ENCODE data around the gene DNASE1L1. TPM values are rescaled to one million over a fixed set of nuclear protein-coding genes. Genes with fewer than 3 reads are reported as not detected.
"Not testable (repeated sequence)": the region's sequence is repeated elsewhere in the genome, so short reads cannot be mapped to it uniquely, and the experiment has no call there.

DNASE1L1 gene
- total RNA-seq, 1 donor from 2014 or later: 9.3 TPM

DNA sequence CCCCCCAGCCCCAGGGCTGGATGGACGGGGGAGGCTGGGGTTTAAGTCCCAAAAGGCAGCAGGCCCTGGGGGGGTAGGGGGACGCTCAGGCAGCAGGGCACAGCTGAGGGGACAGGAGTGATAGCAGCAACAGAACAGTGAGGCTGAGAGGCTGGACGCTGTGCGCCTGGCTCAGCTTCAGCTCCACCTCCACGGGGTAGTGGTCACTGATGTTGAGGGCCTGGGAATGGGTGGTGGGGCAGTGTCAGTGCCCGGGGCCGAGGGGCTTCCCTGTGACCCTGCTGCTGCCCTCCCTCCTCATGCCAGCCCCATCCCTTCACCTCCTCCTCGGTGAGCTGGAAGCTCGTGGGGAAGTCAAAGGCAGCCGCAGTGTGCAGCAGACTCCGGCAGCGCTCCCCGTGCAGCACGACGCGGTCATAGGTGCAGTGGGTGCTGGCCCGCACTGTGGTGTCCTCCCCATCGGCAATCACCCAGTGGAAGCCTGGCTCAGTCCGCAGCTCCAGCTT is 6.4 kb downstream of the DNASE1L1 start:
- Mint-ChIP-seq H3K4me1 (peaks cover 19% of the 10 kb centered on the region), H3K36me3 (ENCODE audit: low read depth) (peaks cover 23% of the 10 kb centered on the region), H3K4me3 (peak overlapping the region; percentile 96), H3K9me3 (peaks cover 6% of the 10 kb centered on the region), H3K27ac (ENCODE audit: unreplicated experiment) (no peak overlapping the region), H3K27me3 (ENCODE audit: low read depth) (peaks cover 23% of the 10 kb centered on the region)
- TF ChIP-seq CTCF (conservative IDR thresholded peaks at IDR 0.05): no peak
- no peak for DNase-seq (ENCODE audit: low read depth, low spot score)

DNA sequence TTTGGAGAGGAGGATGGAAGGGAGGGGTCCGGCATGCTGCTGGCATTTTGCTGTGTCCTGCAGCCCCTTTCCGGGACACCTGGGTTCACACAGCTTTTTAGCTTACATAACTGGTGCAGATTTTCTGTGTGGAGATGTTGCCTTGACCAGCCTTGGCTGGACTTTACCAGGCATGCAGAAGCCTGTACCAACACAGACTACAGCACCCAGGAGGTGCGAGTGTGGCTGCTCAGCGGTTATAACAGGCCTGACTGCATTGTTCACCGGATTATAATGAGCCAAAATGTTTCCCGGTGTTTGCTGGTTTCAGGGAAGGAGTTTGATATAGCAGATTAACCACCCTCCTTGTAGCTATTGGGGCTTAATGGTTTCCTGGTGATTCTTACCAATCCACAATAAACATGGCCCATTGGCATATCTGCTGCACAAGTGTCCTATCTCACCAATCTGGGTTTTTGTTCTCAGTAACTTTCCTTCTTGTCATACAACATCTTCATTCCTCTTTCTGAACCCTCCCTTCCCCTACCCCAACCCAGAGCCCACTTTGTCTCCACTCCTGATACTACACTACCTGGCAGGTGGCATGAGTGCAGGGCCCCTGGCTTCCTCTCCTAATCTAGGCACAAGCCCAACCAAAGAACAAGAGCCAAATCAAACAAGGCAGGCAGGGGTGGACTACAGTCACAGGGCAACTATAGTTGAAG is 7.0 kb downstream of the DNASE1L1 start:
- H3K9me3 Mint-ChIP-seq: peaks cover 6% of the 10 kb centered on the region
- no peak for TF ChIP-seq CTCF (conservative IDR thresholded peaks at IDR 0.05)
- peaks cover 23% of the 10 kb centered on the region for H3K36me3 Mint-ChIP-seq (ENCODE audit: low read depth)
- H3K27me3 Mint-ChIP-seq (ENCODE audit: low read depth): peaks cover 23% of the 10 kb centered on the region
- no peak for DNase-seq (ENCODE audit: low read depth, low spot score)
- H3K4me3 Mint-ChIP-seq: peak overlapping the region; percentile 96
- peaks cover 19% of the 10 kb centered on the region for H3K4me1 Mint-ChIP-seq
- H3K27ac Mint-ChIP-seq (ENCODE audit: unreplicated experiment): no peak overlapping the region

DNA sequence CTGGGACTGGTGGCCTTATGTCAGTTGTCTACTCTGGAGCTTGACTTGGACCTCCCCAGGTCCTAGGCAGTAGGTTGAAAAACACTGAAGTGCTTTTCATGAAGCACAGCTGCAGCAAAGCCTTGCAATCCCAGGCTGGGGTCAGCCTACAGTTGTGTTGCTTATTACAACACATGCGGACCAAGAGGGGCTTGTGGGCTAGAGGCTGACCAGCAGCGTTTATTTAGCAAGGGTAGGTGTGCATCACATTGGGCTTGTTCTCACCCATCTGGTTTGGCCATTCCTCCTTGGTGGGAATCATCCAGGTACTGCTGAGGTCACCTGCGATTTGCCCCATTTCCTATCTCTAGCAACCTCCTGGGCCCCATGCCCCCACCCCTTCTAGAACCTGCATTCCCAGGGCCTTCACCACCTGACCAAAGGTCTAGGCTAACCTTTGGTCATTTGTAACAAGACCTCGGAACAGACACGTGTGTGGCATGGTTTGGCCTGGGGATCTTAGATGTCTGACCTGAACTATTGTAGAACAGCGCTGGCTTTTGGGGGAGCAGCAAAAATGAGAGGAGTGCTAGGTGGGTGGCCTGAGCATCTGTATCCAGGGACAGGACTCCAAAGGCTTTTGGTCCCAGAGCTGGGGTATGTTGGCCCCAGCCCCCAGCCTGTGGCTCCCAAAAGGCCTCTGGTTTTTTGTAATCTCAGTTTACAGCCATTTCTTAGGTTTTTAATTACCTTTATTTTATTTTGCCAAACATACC is 7.8 kb downstream of the DNASE1L1 start:
- DNase-seq (ENCODE audit: low read depth, low spot score): no peak
- TF ChIP-seq CTCF (conservative IDR thresholded peaks at IDR 0.05): no peak
- Mint-ChIP-seq H3K4me3 (peak overlapping the region; percentile 96), H3K27ac (ENCODE audit: unreplicated experiment) (peak overlapping the region; percentile 62), H3K4me1 (peaks cover 19% of the 10 kb centered on the region), H3K9me3 (peaks cover 6% of the 10 kb centered on the region), H3K27me3 (ENCODE audit: low read depth) (peaks cover 23% of the 10 kb centered on the region), H3K36me3 (ENCODE audit: low read depth) (peaks cover 23% of the 10 kb centered on the region)

GRCh38 chrX:154400369-154400817 is 8.7 kb downstream of the DNASE1L1 start:
- not testable (repeated sequence) for DNase-seq (ENCODE audit: low read depth, low spot score); H3K27ac Mint-ChIP-seq (ENCODE audit: unreplicated experiment); H3K9me3 Mint-ChIP-seq
- Mint-ChIP-seq H3K4me3 (peak overlapping the region; percentile 96), H3K36me3 (ENCODE audit: low read depth) (peaks cover 23% of the 10 kb centered on the region), H3K27me3 (ENCODE audit: low read depth) (peaks cover 23% of the 10 kb centered on the region), H3K4me1 (peaks cover 19% of the 10 kb centered on the region)

- H3K4me1 Mint-ChIP-seq: peaks cover 19% of the 10 kb centered on the region
- peak overlapping the region; percentile 30 for H3K27ac Mint-ChIP-seq (ENCODE audit: unreplicated experiment)
- no peak for TF ChIP-seq CTCF (conservative IDR thresholded peaks at IDR 0.05)
- peak overlapping the region; percentile 96 for H3K4me3 Mint-ChIP-seq
- no peak for DNase-seq (ENCODE audit: low read depth, low spot score)
- peaks cover 6% of the 10 kb centered on the region for H3K9me3 Mint-ChIP-seq
- peaks cover 23% of the 10 kb centered on the region for H3K27me3 Mint-ChIP-seq (ENCODE audit: low read depth)
- H3K36me3 Mint-ChIP-seq (ENCODE audit: low read depth): peaks cover 23% of the 10 kb centered on the region
Observed at GRCh38 chrX:154399527-154400368, 9.3 kb downstream of the DNASE1L1 start.

Data from neural crest cell (in vitro differentiated cells).